AG09309 (cell line): ENCODE measurements around the gene PXDC1.
A peak's percentile ranks its signal among the peaks of the same experiment; 100 is the strongest.

ENCODE experiments used
- DNase-seq: peaks from one replicate; pipeline ENCODE4 v3.0.0-alpha.2; 2010; ENCODE audit warnings: low read depth
- H3K4me3 ChIP-seq: 2 replicates; pipeline ENCODE4 v1.5.1; 2011; ENCODE audit warnings: mild to moderate bottlenecking, low read depth, low read length, moderate library complexity; ENCODE audit not compliant: control insufficient read depth
- CTCF ChIP-seq: IDR thresholded peaks from 2 replicates; pipeline ENCODE4 v1.5.1; 2011; ENCODE audit warnings: mild to moderate bottlenecking, low read depth, low read length, inconsistent platforms; ENCODE audit not compliant: insufficient read depth, control insufficient read depth; ENCODE audit errors: missing control alignments

The PXDC1 gene

GRCh38 chr6:3707024-3707423, 44.5 kb downstream of the PXDC1 start:
- DNase-seq = no peak
- no peak for TF ChIP-seq CTCF

GRCh38 chr6:3706547-3706946, 45.0 kb downstream of the PXDC1 start:
- H3K4me3 ChIP-seq = no peak overlapping the region
- DNase-seq = no peak
- TF ChIP-seq CTCF = no peak

More at GRCh38 chr6:3707024-3707423, 44.5 kb downstream of the PXDC1 start:
- H3K4me3 ChIP-seq = no peak overlapping the region

- no peak for TF ChIP-seq CTCF
- no peak for DNase-seq
- no peak overlapping the region for H3K4me3 ChIP-seq
Observed at GRCh38 chr6:3701631-3702030, 49.9 kb downstream of the PXDC1 start.

- no peak for TF ChIP-seq CTCF
- no peak for DNase-seq
- no peak overlapping the region for H3K4me3 ChIP-seq
Observed at GRCh38 chr6:3699231-3699630, 52.3 kb downstream of the PXDC1 start.

- DNase-seq = no peak
- no peak overlapping the region for H3K4me3 ChIP-seq
- TF ChIP-seq CTCF = no peak
Observed at GRCh38 chr6:3698021-3698420, 53.5 kb downstream of the PXDC1 start.

GRCh38 chr6:3697609-3698008, 53.9 kb downstream of the PXDC1 start:
- H3K4me3 ChIP-seq = no peak overlapping the region
- peak; percentile 91 for DNase-seq
- TF ChIP-seq CTCF = no peak

- DNase-seq = no peak
- no peak overlapping the region for H3K4me3 ChIP-seq
- TF ChIP-seq CTCF = no peak
Observed at GRCh38 chr6:3696525-3697088, 54.9 kb downstream of the PXDC1 start.
